GM23248 (cell line): ENCODE results near the gene PKLR.

ENCODE experiments used
- EZH2 ChIP-seq: fragments of 200-600 bp; sonication (generic); IDR thresholded peaks from 2 replicates; pipeline ENCODE4 v1.6.1; 2018; ENCODE audit warnings: antibody characterized with exemption, mild to moderate bottlenecking; ENCODE audit not compliant: insufficient read depth, poor library complexity, severe bottlenecking
- EZH2phosphoT487 ChIP-seq: fragments of 200-600 bp; sonication (generic); IDR thresholded peaks from 2 replicates; pipeline ENCODE4 v1.6.1; 2018; ENCODE audit warnings: antibody characterized with exemption, moderate library complexity, mild to moderate bottlenecking, low read depth; ENCODE audit not compliant: insufficient read depth

DNA sequence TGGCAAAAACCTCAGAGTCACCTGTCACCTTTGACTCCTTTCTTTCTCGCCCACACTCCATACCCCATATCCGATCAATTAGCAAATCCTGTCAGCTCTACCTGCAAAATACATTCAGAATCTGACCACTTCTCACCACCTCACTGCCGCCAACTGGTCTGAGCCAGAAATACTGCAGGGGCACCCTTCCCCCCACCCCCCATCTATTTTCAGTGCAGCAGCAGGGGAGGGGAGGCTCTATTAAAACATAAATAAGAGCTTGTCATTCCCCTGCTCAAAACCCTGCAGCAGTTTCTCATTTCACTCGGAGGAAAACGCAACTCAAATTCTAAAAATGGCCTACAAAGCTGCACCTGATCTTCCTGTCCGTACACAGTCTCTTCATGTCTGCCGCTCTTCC, 3.9 kb downstream of the PKLR start:
- TF ChIP-seq EZH2 (no peak), EZH2phosphoT487 (no peak)
